DMS114 treated with DMSO at 0.1 percent for 48 hours (cell line): ENCODE results near the gene HOXB4.

Experiments
- DNase-seq: peaks from one replicate; lab custom pipeline; 2025; ENCODE audit not compliant: unreplicated experiment; lab: John Stamatoyannopoulos, UW

HOXB4 gene

GRCh38 chr17:48575066-48575582 lies 3.0 kb downstream of the HOXB4 start:
- DNase-seq: no peak

GRCh38 chr17:48574505-48575065 lies 3.6 kb downstream of the HOXB4 start:
- no peak for DNase-seq

GRCh38 chr17:48571826-48572417 lies 6.2 kb downstream of the HOXB4 start:
- DNase-seq: no peak

- DNase-seq: no peak
Observed at GRCh38 chr17:48571024-48571818, 6.9 kb downstream of the HOXB4 start.

- DNase-seq: no peak
Observed at GRCh38 chr17:48570325-48571023, 7.7 kb downstream of the HOXB4 start.

GRCh38 chr17:48569674-48570324 lies 8.4 kb downstream of the HOXB4 start:
- DNase-seq: no peak

GRCh38 chr17:48569240-48569582 lies 8.9 kb downstream of the HOXB4 start:
- no peak for DNase-seq

GRCh38 chr17:48568499-48569239 lies 9.5 kb downstream of the HOXB4 start:
- DNase-seq: no peak

GRCh38 chr17:48567646-48568354 lies 10.3 kb downstream of the HOXB4 start:
- DNase-seq: no peak

GRCh38 chr17:48567209-48567608 lies 10.9 kb downstream of the HOXB4 start:
- DNase-seq: no peak

- no peak for DNase-seq
Observed at GRCh38 chr17:48566717-48567116, 11.4 kb downstream of the HOXB4 start.

GRCh38 chr17:48565925-48566710 lies 12.0 kb downstream of the HOXB4 start:
- DNase-seq: no peak

GRCh38 chr17:48565022-48565554 lies 13.1 kb downstream of the HOXB4 start:
- no peak for DNase-seq

- no peak for DNase-seq
Observed at GRCh38 chr17:48564188-48565021, 13.7 kb downstream of the HOXB4 start.

GRCh38 chr17:48563867-48564187 lies 14.3 kb downstream of the HOXB4 start:
- DNase-seq: no peak

- DNase-seq: no peak
Observed at GRCh38 chr17:48563385-48563838, 14.7 kb downstream of the HOXB4 start.

- DNase-seq: no peak
Observed at GRCh38 chr17:48562934-48563333, 15.2 kb downstream of the HOXB4 start.
